Loucy (cell line): ENCODE results near the gene HIP1.

Experiments used
- CTCF ChIP-seq: fragments of 200-600 bp; sonication (generic); conservative IDR thresholded peaks from 2 replicates; pipeline ENCODE4 v1.5.1; 2014; ENCODE audit warnings: mild to moderate bottlenecking, antibody characterized with exemption, low read length
- EZH2phosphoT487 ChIP-seq: fragments of 200-600 bp; IDR thresholded peaks from 2 replicates; pipeline ENCODE4 v1.6.1; 2018; ENCODE audit warnings: antibody characterized with exemption, mild to moderate bottlenecking, moderate library complexity, borderline replicate concordance

- peak; percentile 91 for TF ChIP-seq CTCF
- no peak for TF ChIP-seq EZH2phosphoT487
These were observed 95.8 kb downstream of the HIP1 start for GRCh38 chr7:75642810-75643486.
